WERI-Rb-1 (cell line): ENCODE results near the gene TRMT61A.

ENCODE experiments used
- DNase-seq: peaks from one replicate; pipeline ENCODE4 v3.0.0-alpha.2; 2020
- H3K27ac ChIP-seq: fragments of 250-450 bp; sonication (Bioruptor Pico); 2 replicates; pipeline ENCODE4 v1.5.1; 2020; ENCODE audit warnings: mild to moderate bottlenecking, moderate library complexity
- H3K27me3 ChIP-seq: fragments of 250-450 bp; sonication (Bioruptor Pico); 2 replicates; pipeline ENCODE4 v1.5.1; 2021; ENCODE audit warnings: mild to moderate bottlenecking, low read depth, moderate library complexity; ENCODE audit not compliant: insufficient read depth, severe bottlenecking
- H3K36me3 ChIP-seq: fragments of 250-450 bp; sonication (Bioruptor Pico); 2 replicates; pipeline ENCODE4 v1.5.1; 2020; ENCODE audit warnings: mild to moderate bottlenecking, moderate library complexity
- H3K4me3 ChIP-seq: 2 replicates; pipeline ENCODE4 v1.5.1; 2011; ENCODE audit warnings: low read depth, mild to moderate bottlenecking, control low read depth, low read length
- H3K9me3 ChIP-seq: fragments of 250-450 bp; sonication (Bioruptor Pico); 2 replicates; pipeline ENCODE4 v1.5.1; 2021; ENCODE audit warnings: mild to moderate bottlenecking, moderate library complexity; ENCODE audit not compliant: severe bottlenecking
- CTCF ChIP-seq: IDR thresholded peaks from 2 replicates; pipeline ENCODE4 v1.5.1; 2011; ENCODE audit warnings: low read depth, mild to moderate bottlenecking, control low read depth, inconsistent platforms, low read length

The TRMT61A gene

GRCh38 chr14:103581954-103582703, 53.1 kb downstream of the TRMT61A start:
- Histone ChIP-seq H3K9me3 (no peaks in the 10 kb centered on the region), H3K4me3 (no peak overlapping the region), H3K36me3 (peaks cover 41% of the 10 kb centered on the region), H3K27ac (no peak overlapping the region), H3K27me3 (no peaks in the 10 kb centered on the region)
- no peak for DNase-seq
- TF ChIP-seq CTCF = no peak

- no peak for DNase-seq
- no peak overlapping the region for H3K27ac ChIP-seq
- no peaks in the 10 kb centered on the region for H3K27me3 ChIP-seq
- H3K9me3 ChIP-seq = no peaks in the 10 kb centered on the region
- peaks cover 21% of the 10 kb centered on the region for H3K36me3 ChIP-seq
- TF ChIP-seq CTCF = no peak
- H3K4me3 ChIP-seq = no peak overlapping the region
Measured at GRCh38 chr14:103584326-103584915, 55.4 kb downstream of the TRMT61A start.
